Chondrocyte (in vitro differentiated cells): Measurements from ENCODE around the gene GFY. TPM values are rescaled to one million over a fixed set of nuclear protein-coding genes. Genes with fewer than 3 reads are reported as not detected.

ENCODE experiments used
- DNase-seq: peaks from one replicate; pipeline ENCODE4 v3.0.0; 2021; ENCODE audit warnings: mixed read lengths, low spot score
- H3K27ac Mint-ChIP-seq: one replicate; pipeline ENCODE4 v1.8.0; 2021; ENCODE audit warnings: mild to moderate bottlenecking, moderate library complexity, mixed read lengths; ENCODE audit not compliant: unreplicated experiment
- H3K27me3 Mint-ChIP-seq: 2 replicates; pipeline ENCODE4 v1.8.0; 2021; ENCODE audit warnings: low read depth, mixed read lengths
- H3K36me3 Mint-ChIP-seq: 2 replicates; pipeline ENCODE4 v1.8.0; 2021; ENCODE audit warnings: low read depth, mixed read lengths
- H3K4me1 Mint-ChIP-seq: 2 replicates; pipeline ENCODE4 v1.8.0; 2021; ENCODE audit warnings: low read depth, mild to moderate bottlenecking, mixed read lengths
- H3K4me3 Mint-ChIP-seq: one replicate; pipeline ENCODE4 v1.8.0; 2021; ENCODE audit warnings: mild to moderate bottlenecking, moderate library complexity, mixed read lengths; ENCODE audit not compliant: unreplicated experiment
- H3K9me3 Mint-ChIP-seq: 2 replicates; pipeline ENCODE4 v1.8.0; 2021; ENCODE audit warnings: low read depth, mixed read lengths
- total RNA-seq: library from RNA; stranded (reverse); gene quantifications from 3 replicates; pipeline ENCODE4 v1.2.1, GENCODE V29; 2021
- TF ChIP-seq, protein P1 (sequence below): fragments of 200-600 bp; sonication (generic); IDR thresholded peaks from 2 replicates; pipeline ENCODE4 v1.5.0; 2021; ENCODE audit warnings: antibody characterized with exemption, mild to moderate bottlenecking, moderate library complexity

The GFY gene
- total RNA-seq, 1 donor from 2014 or later: not detected

- DNase-seq: no peak
- Mint-ChIP-seq H3K4me3 (no peak overlapping the region), H3K4me1 (no peaks in the 10 kb centered on the region), H3K36me3 (no peaks in the 10 kb centered on the region), H3K9me3 (no peaks in the 10 kb centered on the region), H3K27me3 (peaks cover 3% of the 10 kb centered on the region), H3K27ac (no peak overlapping the region)
- TF ChIP-seq, protein P1, sequence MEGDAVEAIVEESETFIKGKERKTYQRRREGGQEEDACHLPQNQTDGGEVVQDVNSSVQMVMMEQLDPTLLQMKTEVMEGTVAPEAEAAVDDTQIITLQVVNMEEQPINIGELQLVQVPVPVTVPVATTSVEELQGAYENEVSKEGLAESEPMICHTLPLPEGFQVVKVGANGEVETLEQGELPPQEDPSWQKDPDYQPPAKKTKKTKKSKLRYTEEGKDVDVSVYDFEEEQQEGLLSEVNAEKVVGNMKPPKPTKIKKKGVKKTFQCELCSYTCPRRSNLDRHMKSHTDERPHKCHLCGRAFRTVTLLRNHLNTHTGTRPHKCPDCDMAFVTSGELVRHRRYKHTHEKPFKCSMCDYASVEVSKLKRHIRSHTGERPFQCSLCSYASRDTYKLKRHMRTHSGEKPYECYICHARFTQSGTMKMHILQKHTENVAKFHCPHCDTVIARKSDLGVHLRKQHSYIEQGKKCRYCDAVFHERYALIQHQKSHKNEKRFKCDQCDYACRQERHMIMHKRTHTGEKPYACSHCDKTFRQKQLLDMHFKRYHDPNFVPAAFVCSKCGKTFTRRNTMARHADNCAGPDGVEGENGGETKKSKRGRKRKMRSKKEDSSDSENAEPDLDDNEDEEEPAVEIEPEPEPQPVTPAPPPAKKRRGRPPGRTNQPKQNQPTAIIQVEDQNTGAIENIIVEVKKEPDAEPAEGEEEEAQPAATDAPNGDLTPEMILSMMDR: no peak
Observed at GRCh38 chr19:49409441-49410029, 15.7 kb upstream of the GFY start.

DNA sequence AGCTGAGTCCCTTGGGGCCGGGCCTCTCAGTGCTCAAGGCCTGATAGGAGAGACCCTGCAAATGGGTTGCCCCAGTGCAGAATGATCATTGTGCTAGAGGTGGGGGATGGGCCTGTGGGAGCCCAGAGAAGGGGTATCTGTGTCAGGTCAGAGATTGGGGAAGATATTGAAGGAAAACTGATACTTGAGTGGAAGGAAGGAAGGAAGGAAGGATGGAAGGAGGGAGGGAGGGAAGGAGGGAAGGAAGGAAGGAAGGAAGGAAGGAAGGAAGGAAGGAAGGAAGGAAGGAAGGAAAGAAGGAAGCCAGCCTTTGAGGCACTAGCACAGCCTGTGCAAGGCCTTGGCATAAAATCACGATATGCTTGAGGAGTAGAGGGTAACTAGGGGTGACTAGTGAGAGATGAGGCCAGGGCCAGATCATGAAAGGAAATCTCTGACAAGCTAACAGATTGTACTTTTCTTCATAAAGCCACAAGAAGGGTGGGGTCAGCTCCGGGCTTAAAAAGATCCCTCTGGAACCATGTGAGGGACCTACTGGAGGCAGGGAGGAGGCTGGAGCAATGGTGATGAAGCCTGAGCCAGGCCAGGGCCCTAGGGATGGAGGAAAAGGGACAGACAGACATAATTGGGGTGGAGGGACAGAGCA lies 13.4 kb upstream of the GFY start:
- Mint-ChIP-seq H3K4me3 (no peak overlapping the region), H3K9me3 (no peaks in the 10 kb centered on the region), H3K27me3 (peaks cover 7% of the 10 kb centered on the region), H3K36me3 (no peaks in the 10 kb centered on the region), H3K4me1 (no peaks in the 10 kb centered on the region), H3K27ac (no peak overlapping the region)
- TF ChIP-seq, protein P1: no peak
- no peak for DNase-seq

DNA sequence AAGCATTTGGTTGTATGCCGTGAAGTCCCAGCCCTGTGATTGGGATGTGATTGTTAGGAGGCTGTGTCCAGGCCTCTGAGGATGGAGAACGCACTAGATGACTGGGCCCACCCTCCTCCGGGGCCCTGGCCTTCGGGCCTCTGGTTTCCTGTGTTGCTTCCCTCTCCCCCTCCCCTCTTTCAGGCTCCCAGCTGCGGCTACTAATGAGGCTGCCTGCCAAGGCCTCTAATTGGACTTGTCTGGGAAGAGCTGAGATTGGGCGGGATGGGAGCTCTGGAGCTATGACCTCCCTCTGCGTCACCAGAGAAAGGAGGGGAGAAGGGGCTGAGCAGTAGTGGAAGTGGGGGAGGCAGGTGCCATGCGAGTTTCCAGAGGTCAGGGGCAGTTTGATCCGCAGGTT lies 11.8 kb upstream of the GFY start:
- H3K36me3 Mint-ChIP-seq: no peaks in the 10 kb centered on the region
- no peak for DNase-seq
- no peaks in the 10 kb centered on the region for H3K4me1 Mint-ChIP-seq
- H3K27ac Mint-ChIP-seq: no peak overlapping the region
- peaks cover 14% of the 10 kb centered on the region for H3K27me3 Mint-ChIP-seq
- no peaks in the 10 kb centered on the region for H3K9me3 Mint-ChIP-seq
- TF ChIP-seq, protein P1: no peak
- no peak overlapping the region for H3K4me3 Mint-ChIP-seq

DNA sequence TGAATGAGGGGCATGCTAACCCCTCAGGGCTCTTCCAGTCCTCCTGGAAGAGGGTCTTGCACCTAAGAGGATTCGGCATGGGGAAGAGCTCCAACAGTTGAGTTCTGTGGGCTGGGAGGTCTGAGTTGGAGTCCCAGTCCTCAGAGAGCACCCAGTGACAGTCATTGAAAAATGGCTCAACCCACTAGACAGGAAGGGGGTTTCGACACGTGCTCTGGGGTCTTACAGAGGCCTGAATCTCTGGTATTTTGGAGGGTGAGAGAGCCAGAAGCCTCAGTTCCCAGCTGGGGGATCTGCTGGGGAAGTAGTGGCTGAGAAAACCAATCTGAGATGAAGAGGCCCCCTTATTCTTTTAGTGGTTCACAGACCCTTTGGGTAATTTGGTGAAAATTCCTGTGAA lies 10.9 kb upstream of the GFY start:
- Mint-ChIP-seq H3K27me3 (peaks cover 22% of the 10 kb centered on the region), H3K36me3 (no peaks in the 10 kb centered on the region)
- no peak for DNase-seq

GRCh38 chr19:49415102-49415809 lies 9.9 kb upstream of the GFY start:
- no peak for DNase-seq
- Mint-ChIP-seq H3K27me3 (peaks cover 32% of the 10 kb centered on the region), H3K4me3 (no peak overlapping the region), H3K4me1 (no peaks in the 10 kb centered on the region), H3K27ac (no peak overlapping the region), H3K9me3 (no peaks in the 10 kb centered on the region), H3K36me3 (no peaks in the 10 kb centered on the region)
- TF ChIP-seq, protein P1: no peak

More for the DNA sequence above, 10.9 kb upstream of the GFY start:
- Mint-ChIP-seq H3K27ac (no peak overlapping the region), H3K4me1 (no peaks in the 10 kb centered on the region), H3K4me3 (no peak overlapping the region), H3K9me3 (no peaks in the 10 kb centered on the region)
- TF ChIP-seq, protein P1: no peak
